ENCODE results near the gene GOT1.

The GOT1 gene

DNA sequence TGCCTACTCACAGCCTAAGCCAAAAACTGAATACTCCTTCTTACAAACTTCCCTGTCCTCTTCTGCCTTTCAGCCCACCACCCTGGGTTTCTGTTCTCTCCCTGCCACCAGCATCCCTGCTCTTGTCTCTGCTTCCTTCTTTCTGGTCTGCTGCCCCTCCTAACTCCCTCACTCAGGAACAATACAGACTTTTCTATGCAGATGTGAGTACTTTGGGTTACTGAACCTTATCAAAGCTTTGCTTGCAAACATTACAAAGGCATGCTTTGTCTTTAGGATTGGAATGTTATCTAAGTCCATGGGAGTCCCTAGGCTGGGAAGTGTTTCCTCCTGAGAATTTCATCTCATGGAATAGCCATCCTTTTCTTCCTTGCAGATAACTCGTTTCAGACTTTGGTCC, 72.3 kb downstream of the GOT1 start:
- Histone ChIP-seq H3K27ac (no peak overlapping the region), H3K36me3 (ENCODE audit: insufficient read depth, low read length) (no peaks in the 10 kb centered on the region), H3K9ac (ENCODE audit: insufficient read length) (no peak overlapping the region), H3K9me3 (ENCODE audit: low read depth, low read length) (no peaks in the 10 kb centered on the region), H3K4me3 (no peak overlapping the region)
- no peak for TF ChIP-seq EZH2 (IDR thresholded peaks at IDR 0.05)
- no peak for TF ChIP-seq POLR2AphosphoS5 (IDR thresholded peaks at IDR 0.05; ENCODE audit: borderline replicate concordance, low read depth, low read length)
- no peak for TF ChIP-seq FOXP2 (optimal IDR thresholded peaks at IDR 0.05; ENCODE audit: control extremely low read depth, extremely low read length, insufficient read depth)
- no peak for DNase-seq (ENCODE audit: low read depth, low spot score)

DNA sequence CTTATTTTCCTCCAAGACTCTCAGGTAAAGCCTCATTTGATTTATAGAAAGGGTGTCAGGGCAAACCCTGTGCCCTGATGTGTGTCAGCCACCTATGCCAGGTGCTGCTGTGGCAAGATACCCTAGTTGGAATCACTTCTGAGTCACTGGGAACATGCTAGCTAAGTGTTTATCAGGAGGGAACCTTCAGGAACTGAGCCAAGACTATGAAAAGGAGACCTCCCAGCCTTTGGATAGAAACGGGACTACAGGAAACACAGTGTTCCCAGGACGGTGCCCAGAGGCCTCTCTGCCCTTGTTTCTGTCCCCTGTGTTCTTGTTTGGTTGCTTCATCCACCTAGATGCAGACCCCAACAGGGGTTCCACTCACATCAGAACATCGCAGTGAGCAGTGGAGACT, 72.7 kb downstream of the GOT1 start:
- H3K9ac ChIP-seq (ENCODE audit: insufficient read length), result no peak overlapping the region
- H3K4me3 ChIP-seq, result no peak overlapping the region
- H3K27ac ChIP-seq, result no peak overlapping the region
- TF ChIP-seq FOXP2 (optimal IDR thresholded peaks at IDR 0.05; ENCODE audit: control extremely low read depth, extremely low read length, insufficient read depth), result no peak
- TF ChIP-seq EZH2 (IDR thresholded peaks at IDR 0.05), result no peak
- TF ChIP-seq POLR2AphosphoS5 (IDR thresholded peaks at IDR 0.05; ENCODE audit: borderline replicate concordance, low read depth, low read length), result no peak
- DNase-seq (ENCODE audit: low read depth, low spot score), result no peak
- no peaks in the 10 kb centered on the region for H3K9me3 ChIP-seq (ENCODE audit: low read depth, low read length)
- H3K36me3 ChIP-seq (ENCODE audit: insufficient read depth, low read length), result no peaks in the 10 kb centered on the region

DNA sequence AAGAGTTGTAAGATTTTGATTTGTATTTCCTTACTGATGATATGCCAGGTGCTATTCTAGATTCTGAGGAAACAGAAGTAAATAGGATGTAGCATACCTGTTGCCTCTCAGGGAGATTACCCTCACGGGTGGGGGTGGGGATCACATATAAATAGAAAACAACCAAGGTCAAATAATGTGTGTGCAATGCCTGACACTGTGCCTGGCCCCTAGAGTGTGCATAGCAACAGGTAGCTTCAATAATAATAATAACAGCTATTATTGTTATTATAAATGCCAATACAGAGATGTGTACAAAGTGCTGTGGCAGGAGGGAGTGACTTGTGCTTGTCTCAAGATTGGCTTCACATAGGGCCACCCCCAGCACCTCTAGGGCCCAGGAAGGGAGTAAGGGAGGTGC, 77.2 kb downstream of the GOT1 start:
- Histone ChIP-seq H3K36me3 (ENCODE audit: insufficient read depth, low read length) (no peaks in the 10 kb centered on the region), H3K27ac (no peak overlapping the region), H3K9ac (ENCODE audit: insufficient read length) (no peak overlapping the region), H3K4me3 (no peak overlapping the region), H3K9me3 (ENCODE audit: low read depth, low read length) (no peaks in the 10 kb centered on the region)
- DNase-seq (ENCODE audit: low read depth, low spot score), result no peak
- TF ChIP-seq POLR2AphosphoS5 (IDR thresholded peaks at IDR 0.05; ENCODE audit: borderline replicate concordance, low read depth, low read length), result no peak
- TF ChIP-seq EZH2 (IDR thresholded peaks at IDR 0.05), result no peak
- no peak for TF ChIP-seq FOXP2 (optimal IDR thresholded peaks at IDR 0.05; ENCODE audit: control extremely low read depth, extremely low read length, insufficient read depth)

DNA sequence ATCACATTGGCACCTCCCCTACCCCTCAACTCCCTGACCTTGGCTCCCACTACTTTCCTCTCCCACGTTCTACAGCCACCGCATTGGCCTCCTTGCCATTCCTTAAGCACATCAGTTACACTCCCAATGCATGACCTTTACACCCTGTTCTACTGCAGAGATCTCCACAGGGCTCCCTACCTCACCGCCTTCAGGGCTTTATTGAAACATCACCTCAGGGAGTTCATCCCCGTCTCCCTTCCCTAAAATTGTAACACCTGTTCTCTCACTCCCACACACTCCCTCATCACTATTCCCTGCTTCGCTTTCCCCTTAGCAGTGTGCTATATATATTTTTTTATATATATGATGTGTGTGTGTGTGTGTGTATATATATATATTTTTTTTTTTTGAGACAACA, 82.8 kb downstream of the GOT1 start:
- Histone ChIP-seq H3K4me3 (no peak overlapping the region), H3K27ac (no peak overlapping the region), H3K9me3 (ENCODE audit: low read depth, low read length) (no peaks in the 10 kb centered on the region), H3K9ac (ENCODE audit: insufficient read length) (no peak overlapping the region), H3K36me3 (ENCODE audit: insufficient read depth, low read length) (no peaks in the 10 kb centered on the region)
- DNase-seq (ENCODE audit: low read depth, low spot score), result no peak
- TF ChIP-seq POLR2AphosphoS5 (IDR thresholded peaks at IDR 0.05; ENCODE audit: borderline replicate concordance, low read depth, low read length) (no peak), FOXP2 (optimal IDR thresholded peaks at IDR 0.05; ENCODE audit: control extremely low read depth, extremely low read length, insufficient read depth) (no peak), EZH2 (IDR thresholded peaks at IDR 0.05) (no peak)

Measured in SK-N-MC (cell line).